A549 treated with DMSO at 1 μM for 4 hours (cell line): Measurements from ENCODE around the gene IFT172. TPM values are rescaled to one million over a fixed set of nuclear protein-coding genes. Genes with fewer than 3 reads are reported as not detected.

Experiments
- total RNA-seq: library from RNA; stranded (reverse); fragments of 200-300 nt; extraction: Qiagen RNA extraction; gene quantifications from 5 replicates; pipeline ENCODE4 v1.2.3, GENCODE V29; 2022; ENCODE audit warnings: low read depth

Gene IFT172
- total RNA-seq = 7.4 to 13.1 TPM (median 9.8 TPM) in 5 replicates

GRCh38 chr2:27489498-27490397 lies at the start of gene IFT172:
TSS of gene IFT172 (minus strand) at chr2:27489743. CDS start at chr2:27489653, 90 bp downstream.

DNA sequence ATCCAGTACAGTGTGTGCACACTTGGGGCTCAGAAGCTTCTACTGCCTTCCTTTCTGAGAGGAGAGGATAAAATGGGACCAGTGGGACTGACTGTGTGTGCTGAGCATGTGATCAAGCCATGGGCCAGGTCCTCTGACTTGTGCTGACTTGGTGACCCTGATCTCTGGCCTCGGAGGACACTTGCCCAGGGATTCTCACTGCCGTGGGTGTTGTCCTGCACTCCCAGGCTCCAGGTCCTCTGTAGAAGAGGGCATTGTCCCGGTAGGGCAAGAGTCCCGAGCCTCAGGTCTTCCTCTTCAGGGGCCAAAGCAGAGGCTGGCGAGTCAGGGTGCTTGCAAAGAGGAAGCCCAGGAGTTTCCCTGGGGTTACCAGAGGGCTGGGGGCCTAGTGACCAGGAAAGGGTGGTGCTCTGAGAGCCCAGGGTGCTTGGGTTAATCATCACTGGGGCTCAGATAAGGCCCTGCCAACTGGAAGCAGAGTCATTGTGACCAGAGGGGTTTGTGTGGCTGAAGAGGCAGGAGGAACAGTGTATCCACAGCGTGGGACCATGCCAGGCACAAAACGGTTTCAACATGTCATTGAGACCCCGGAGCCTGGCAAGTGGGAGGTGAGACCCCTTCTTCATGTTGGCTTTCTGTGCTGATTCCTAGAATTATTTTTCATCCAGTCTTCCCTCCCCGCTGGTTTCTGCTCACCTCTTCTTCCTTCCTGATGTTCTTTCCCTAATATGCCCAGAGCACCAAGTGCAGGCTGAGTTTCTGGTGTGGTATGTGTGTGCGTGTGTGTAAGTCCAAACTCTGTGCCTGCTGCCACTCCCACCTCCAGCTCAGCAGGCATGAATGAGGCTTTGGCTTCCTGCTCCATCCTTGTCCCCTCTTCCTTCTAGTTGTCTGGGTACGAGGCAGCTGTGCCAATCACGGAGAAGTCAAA lies 7.1 kb upstream of the IFT172 start, which contains the start of gene GCKR:
Gene GCKR (plus strand): TSS at position 483 of the 931 bp plus-strand sequence. CDS start 66 bp downstream, at position 549.

DNA sequence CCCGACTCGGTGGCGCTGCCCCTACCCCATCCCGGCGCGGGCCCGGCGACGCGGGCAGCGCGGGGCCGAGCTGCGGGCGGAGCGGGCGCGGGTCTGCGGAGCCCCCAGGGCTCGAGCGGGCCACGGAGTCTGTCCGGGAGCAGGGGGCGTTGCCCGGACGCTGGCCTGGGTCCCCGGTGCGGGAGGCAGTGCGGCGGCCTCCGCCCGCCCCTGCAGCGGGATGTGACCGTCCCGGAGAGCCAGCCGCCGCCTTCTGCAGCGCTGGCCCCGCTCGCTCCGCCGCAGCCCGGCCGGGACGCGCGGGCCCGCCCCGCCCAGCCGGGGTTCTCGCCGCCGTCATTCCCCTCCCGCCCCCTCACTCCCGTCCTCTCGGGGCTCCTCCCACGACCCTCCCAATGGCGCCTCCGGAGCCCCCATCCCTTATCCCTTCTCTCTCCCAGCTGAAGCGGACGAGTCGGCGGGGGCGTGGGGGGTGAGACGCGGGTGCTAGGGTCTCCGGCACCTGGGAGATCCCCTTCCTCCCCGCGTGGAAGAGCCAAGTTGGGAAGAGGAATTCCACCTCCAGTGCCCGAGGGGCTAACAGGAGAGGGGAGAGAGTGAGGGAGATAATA lies 5.5 kb upstream of the IFT172 start, which contains the start of gene FNDC4:
Gene FNDC4 (minus strand): TSS at position 257 of the 611 bp plus-strand sequence. CDS start 521 bp downstream, outside the sequence.

DNA sequence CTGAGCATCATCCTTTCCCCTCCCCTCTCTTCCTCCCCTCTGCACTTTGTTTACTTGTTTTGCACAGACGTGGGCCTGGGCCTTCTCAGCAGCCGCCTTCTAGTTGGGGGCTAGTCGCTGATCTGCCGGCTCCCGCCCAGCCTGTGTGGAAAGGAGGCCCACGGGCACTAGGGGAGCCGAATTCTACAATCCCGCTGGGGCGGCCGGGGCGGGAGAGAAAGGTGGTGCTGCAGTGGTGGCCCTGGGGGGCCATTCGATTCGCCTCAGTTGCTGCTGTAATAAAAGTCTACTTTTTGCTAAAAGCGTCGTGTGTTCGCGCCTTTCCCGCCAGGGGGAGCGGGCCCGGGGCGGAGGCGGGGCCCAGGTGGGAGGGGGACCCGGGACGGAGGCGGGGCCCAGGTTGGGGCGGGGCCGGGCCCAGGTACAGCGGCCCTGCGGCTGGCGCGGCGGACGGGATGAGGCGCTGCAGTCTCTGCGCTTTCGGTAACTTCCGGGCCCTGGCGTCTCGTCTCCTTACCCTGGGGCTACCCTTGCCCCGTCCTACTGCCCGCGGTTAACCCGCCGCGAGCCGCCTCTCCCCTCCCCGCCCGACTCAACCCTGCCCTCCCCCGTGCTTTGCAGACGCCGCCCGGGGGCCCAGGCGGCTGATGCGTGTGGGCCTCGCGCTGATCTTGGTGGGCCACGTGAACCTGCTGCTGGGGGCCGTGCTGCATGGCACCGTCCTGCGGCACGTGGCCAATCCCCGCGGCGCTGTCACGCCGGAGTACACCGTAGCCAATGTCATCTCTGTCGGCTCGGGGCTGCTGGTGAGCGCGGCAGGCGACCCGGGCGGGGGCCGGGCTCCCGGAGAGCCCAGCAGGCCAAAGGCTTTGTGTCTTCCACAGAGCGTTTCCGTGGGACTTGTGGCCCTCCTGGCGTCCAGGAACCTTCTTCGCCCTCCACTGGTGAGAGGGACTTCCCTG lies 47.3 kb downstream of the IFT172 start, which contains the start of gene KRTCAP3:
Gene KRTCAP3 (plus strand): TSS at position 424 of the 962 bp plus-strand sequence. CDS start 32 bp downstream, at position 456.

GRCh38 chr2:27428213-27428977 lies 61.1 kb downstream of the IFT172 start, which contains the start of gene NRBP1:
TSS of gene NRBP1 (plus strand) at chr2:27428631. CDS start at chr2:27433274, 4,643 bp downstream.

DNA sequence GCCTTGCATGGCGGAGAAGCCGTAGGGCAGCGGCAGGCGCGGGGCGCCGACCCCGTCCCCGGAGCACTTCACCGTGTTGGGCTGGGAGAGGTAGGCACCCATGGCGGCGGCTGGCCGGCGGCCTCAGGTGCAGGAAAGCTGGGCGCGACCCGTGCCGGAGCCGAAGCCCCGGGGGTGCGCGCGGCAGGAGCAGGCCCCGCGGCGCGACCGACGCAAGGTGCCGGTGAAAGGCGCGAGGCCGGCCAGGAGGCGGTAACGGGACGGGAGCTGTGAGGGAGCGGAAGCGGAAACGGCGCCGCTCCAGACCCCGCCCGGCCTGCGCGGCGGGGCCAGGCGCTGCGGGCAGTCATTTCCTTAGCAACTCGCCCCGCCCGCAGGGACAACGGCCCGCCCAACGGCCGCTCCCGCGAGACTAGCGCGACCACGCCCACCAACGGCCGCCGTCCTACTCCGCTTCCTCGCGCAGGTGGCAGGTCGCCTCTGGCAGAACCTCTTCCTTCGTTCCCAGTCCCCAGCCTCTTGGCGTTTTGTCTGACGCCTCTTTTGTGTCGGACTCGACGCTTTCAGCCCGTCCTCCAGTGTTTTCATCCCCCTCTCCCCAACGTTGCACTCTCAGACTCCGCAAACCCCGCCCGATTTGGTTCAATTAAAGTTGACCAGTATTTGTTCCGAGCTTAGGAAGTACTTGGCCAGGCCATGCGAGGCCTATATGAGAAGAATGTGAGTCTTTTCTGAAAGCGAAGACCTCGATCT lies 80.0 kb downstream of the IFT172 start, which contains the start of gene PPM1G:
Gene PPM1G (minus strand): TSS at position 271 of the 753 bp plus-strand sequence. CDS start 169 bp downstream, at position 102.

Other genes with a start within 250 kb of the IFT172 start
- gene SLC30A3, start 226.7 kb downstream of the IFT172 start, total RNA-seq = 3.2 to 4.9 TPM (median 3.7 TPM) in 5 replicates
- gene DNAJC5G, start 214.3 kb downstream of the IFT172 start, total RNA-seq = not detected in 5 replicates
- 0.33 to 0.73 TPM (median 0.46 TPM) in 5 replicates for gene TRIM54, start 207.3 kb downstream of the IFT172 start, total RNA-seq
- 0.55 to 2.6 TPM (median 1.8 TPM) in 5 replicates for gene UCN, start 181.3 kb downstream of the IFT172 start, total RNA-seq
- 81.3 to 103 TPM (median 91.7 TPM) in 5 replicates for gene MPV17, start 166.6 kb downstream of the IFT172 start, total RNA-seq
- gene GTF3C2, start 133.0 kb downstream of the IFT172 start, total RNA-seq = 62.4 to 67.5 TPM (median 64.5 TPM) in 5 replicates
- 47.8 to 65.5 TPM (median 62.2 TPM) in 5 replicates for gene EIF2B4, start 119.4 kb downstream of the IFT172 start, total RNA-seq
- gene SNX17, start 119.1 kb downstream of the IFT172 start, total RNA-seq = 140 to 146 TPM (median 141 TPM) in 5 replicates
- gene ZNF513, start 109.0 kb downstream of the IFT172 start, total RNA-seq = 11.6 to 14.4 TPM (median 13.7 TPM) in 5 replicates
- 162 to 187 TPM (median 174 TPM) in 5 replicates for gene PPM1G, start 80.2 kb downstream of the IFT172 start, total RNA-seq
- 125 to 146 TPM (median 134 TPM) in 5 replicates for gene NRBP1, start 61.1 kb downstream of the IFT172 start, total RNA-seq
- gene KRTCAP3, start 47.4 kb downstream of the IFT172 start, total RNA-seq = 0.43 to 1.4 TPM (median 0.75 TPM) in 5 replicates
- 3.3 to 5.0 TPM (median 4.2 TPM) in 5 replicates for gene FNDC4, start 5.5 kb upstream of the IFT172 start, total RNA-seq
- gene GCKR, start 7.1 kb upstream of the IFT172 start, total RNA-seq = 0.13 to 0.62 TPM (median 0.27 TPM) in 5 replicates
- 13.6 to 19.8 TPM (median 18.9 TPM) in 5 replicates for gene ZNF512, start 93.3 kb upstream of the IFT172 start, total RNA-seq
- 2.8 to 4.1 TPM (median 3.6 TPM) in 5 replicates for gene CCDC121, start 139.3 kb upstream of the IFT172 start, total RNA-seq
- 57.5 to 64.5 TPM (median 60.4 TPM) in 5 replicates for gene GPN1, start 139.3 kb upstream of the IFT172 start, total RNA-seq
- gene SUPT7L, start 173.9 kb upstream of the IFT172 start, total RNA-seq = 27.0 to 35.1 TPM (median 34.5 TPM) in 5 replicates
- 30.4 to 36.0 TPM (median 32.3 TPM) in 5 replicates for gene SLC4A1AP, start 174.1 kb upstream of the IFT172 start, total RNA-seq